Testis (tissue), 2 donors: ENCODE data around the gene PDGFD.

Experiments
- CTCF ChIP-seq, 3 experiments: fragments of 450-650 bp in 2 of 3; fragments of 200-600 bp in 1 of 3; sonication (generic) in 1 of 3; IDR thresholded peaks; one replicate each; pipeline ENCODE4 v1.5.1; 2016 to 2019; ENCODE audit warnings: antibody characterized with exemption in 3 of 3, mild to moderate bottlenecking in 2 of 3, moderate library complexity in 1 of 3
- POLR2A ChIP-seq: fragments of 450-650 bp; IDR thresholded peaks from one replicate; pipeline ENCODE4 v1.6.1; 2017; ENCODE audit warnings: antibody characterized with exemption, mild to moderate bottlenecking, moderate library complexity

- TF ChIP-seq POLR2A (no peak), CTCF (IDR thresholded peaks at IDR 0.05) (no peak)
Observed at GRCh38 chr11:103881584-103881983, 282.4 kb downstream of the PDGFD start.
